HepG2 (cell line): ENCODE results near the gene ACP5. TPM values are rescaled to one million over a fixed set of nuclear protein-coding genes. Genes with fewer than 3 reads are reported as not detected.

Experiments used
- ARID3A ChIP-seq: IDR thresholded peaks from 2 replicates; pipeline ENCODE4 v1.6.1; 2012; ENCODE audit warnings: low read depth, low read length, improper control_type of control experiment
- CAMTA2 ChIP-seq: sonication (generic); formaldehyde crosslinking; IDR thresholded peaks from 2 replicates; pipeline ENCODE4 v1.4.0; 2020; ENCODE audit warnings: mild to moderate bottlenecking, missing genetic modification reagents, borderline replicate concordance
- DZIP1 ChIP-seq: sonication (generic); formaldehyde crosslinking; IDR thresholded peaks from 2 replicates; pipeline ENCODE4 v1.5.0; 2020; ENCODE audit warnings: mild to moderate bottlenecking, missing genetic modification reagents
- ELF4 ChIP-seq: sonication (generic); formaldehyde crosslinking; IDR thresholded peaks from 2 replicates; pipeline ENCODE4 v1.5.0; 2020; ENCODE audit warnings: missing genetic modification reagents, mild to moderate bottlenecking, moderate library complexity, borderline replicate concordance
- FOXM1 ChIP-seq: sonication (generic); formaldehyde crosslinking; IDR thresholded peaks from 2 replicates; pipeline ENCODE4 v1.5.0; 2020; ENCODE audit warnings: missing genetic modification reagents
- PAWR ChIP-seq: sonication (generic); formaldehyde crosslinking; IDR thresholded peaks from 2 replicates; pipeline ENCODE4 v1.4.0; 2020; ENCODE audit warnings: missing genetic modification reagents, mild to moderate bottlenecking, borderline replicate concordance
- PHF8 ChIP-seq: sonication (generic); formaldehyde crosslinking; IDR thresholded peaks from 2 replicates; pipeline ENCODE4 v1.5.0; 2020; ENCODE audit warnings: missing genetic modification reagents
- POLR2G ChIP-seq: fragments of 200-400 bp; formaldehyde crosslinking; IDR thresholded peaks from 2 replicates; pipeline ENCODE4 v1.6.1; 2018; ENCODE audit warnings: mild to moderate bottlenecking, low read depth, low read length, moderate library complexity
- SNAPC2 ChIP-seq: sonication (generic); formaldehyde crosslinking; IDR thresholded peaks from 2 replicates; pipeline ENCODE4 v1.8.1; 2022; ENCODE audit warnings: mild to moderate bottlenecking, missing genetic modification reagents
- SP2 ChIP-seq: sonication (generic); formaldehyde crosslinking; IDR thresholded peaks from 2 replicates; pipeline ENCODE4 v1.5.1; 2020; ENCODE audit warnings: mild to moderate bottlenecking, missing genetic modification reagents
- ZMAT3 ChIP-seq: sonication (generic); formaldehyde crosslinking; conservative IDR thresholded peaks from 2 replicates; pipeline ENCODE4 v1.7.0; 2021; ENCODE audit warnings: missing genetic modification reagents
- ZNF549 ChIP-seq: sonication (generic); formaldehyde crosslinking; IDR thresholded peaks from 2 replicates; pipeline ENCODE4 v1.5.0; 2020; ENCODE audit warnings: missing genetic modification reagents
- ZNF614 ChIP-seq: IDR thresholded peaks from 2 replicates; pipeline ENCODE4 v1.6.1; 2018; ENCODE audit warnings: missing biosample characterization, missing genetic modification reagents, inconsistent platforms, borderline replicate concordance
- ZNF646 ChIP-seq: sonication (generic); formaldehyde crosslinking; IDR thresholded peaks from 2 replicates; pipeline ENCODE4 v1.9.0; 2021; ENCODE audit warnings: mild to moderate bottlenecking, missing genetic modification reagents
- ZNF710 ChIP-seq: sonication (generic); formaldehyde crosslinking; IDR thresholded peaks from 2 replicates; pipeline ENCODE4 v1.5.0; 2020; ENCODE audit warnings: mild to moderate bottlenecking, missing genetic modification reagents, borderline replicate concordance
- polyA plus RNA-seq, 8 experiments: library from polyadenylated mRNA; depleted of rRNA in 3 of 8; stranded (reverse) in 7 of 8; unstranded in 1 of 8; fragments of >200 nt; fragmentation: Illumina TruSeq in 4 of 8; extraction: Trizol in 4 of 8; gene quantifications; 2 replicates each; pipeline versions ENCODE4 v1.2.1 to v1.2.3, GENCODE V29; 2011 to 2016; ENCODE audit warnings: low read depth in 4 of 8, missing spikeins in 1 of 8, mixed read lengths in 1 of 8; ENCODE audit not compliant: insufficient read depth in 1 of 8
- total RNA-seq, 5 experiments: library from RNA; depleted of rRNA; stranded (reverse); fragments of >200 nt; fragmentation: Illumina TruSeq; extraction: Trizol; gene quantifications; 2 replicates each; pipeline ENCODE4 v1.2.3, GENCODE V29; 2016; ENCODE audit warnings: low read depth in 1 of 5

Gene ACP5
- total and polyA plus RNA-seq, 2 of the 13 experiments (the other 11 are each of a cell fraction or from before 2014, with no cell fraction given): 1.3 to 6.7 TPM

- TF ChIP-seq DZIP1 (CRISPR knock-in tag) (no peak), PHF8 (CRISPR knock-in tag) (peak; percentile 88), ZNF614 (no peak), SP2 (peak; percentile 56; the same call in 1 of the 2 replicates), ZMAT3 (CRISPR knock-in tag) (peak; percentile 52; the same call in 1 of the 2 replicates), POLR2G (peak; percentile 95), ZNF710 (peak; percentile 52; the same call in 1 of the 2 replicates), CAMTA2 (CRISPR knock-in tag) (0 out of 2 replicates have a peak, but pooled peaks have one; percentile 33), ZNF646 (no peak), PAWR (CRISPR knock-in tag) (no peak), ELF4 (CRISPR knock-in tag) (peak; percentile 11; the same call in 1 of the 2 replicates), SNAPC2 (CRISPR knock-in tag) (no peak), ZNF549 (no peak), FOXM1 (CRISPR knock-in tag) (no peak), ARID3A (no peak)
These were observed 18.3 kb downstream of the ACP5 start, which contains the start of gene ELOF1 (continued) for GRCh38 chr19:11558881-11559828.
